Right renal cortex interstitium (tissue), 3 donors: ENCODE measurements around the gene FMNL2. TPM values are rescaled to one million over a fixed set of nuclear protein-coding genes. Genes with fewer than 3 reads are reported as not detected.

Source experiments
- DNase-seq, 3 donors: peaks; one replicate each; pipeline ENCODE4 v3.0.0-alpha.2; 2013; ENCODE audit warnings: low read depth in 3 of 3, low spot score in 2 of 3
- polyA plus RNA-seq, 3 donors: library from polyadenylated mRNA; unstranded; fragments of 120-200 nt; gene quantifications; one replicate each; pipeline ENCODE4 v1.2.1, GENCODE V29; 2013; ENCODE audit not compliant: insufficient read length in 3 of 3

The FMNL2 gene
- polyA plus RNA-seq, 3 donors, result 83.8 to 107 (median 98.2) TPM

DNA sequence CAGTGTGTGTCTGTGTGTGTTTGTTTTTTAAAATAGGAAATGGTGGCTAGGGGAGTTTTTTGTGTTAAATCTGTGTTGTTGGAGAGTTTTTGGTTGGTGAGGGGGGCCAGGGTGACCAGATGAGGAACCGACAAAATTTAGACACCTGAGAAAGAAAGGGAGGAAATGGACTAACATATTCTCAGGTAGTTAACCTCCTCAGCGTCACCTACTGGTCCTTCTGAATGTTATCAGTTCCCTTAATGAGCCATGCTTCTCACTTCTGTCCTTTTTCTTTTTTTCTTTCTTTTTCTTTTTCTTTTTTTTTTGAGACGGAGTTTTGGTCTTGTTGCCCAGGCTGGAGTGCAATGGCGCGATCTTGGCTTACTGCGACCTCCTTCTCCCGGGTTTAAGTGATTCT is 107.0 kb downstream of the FMNL2 start:
- no peak for DNase-seq

DNA sequence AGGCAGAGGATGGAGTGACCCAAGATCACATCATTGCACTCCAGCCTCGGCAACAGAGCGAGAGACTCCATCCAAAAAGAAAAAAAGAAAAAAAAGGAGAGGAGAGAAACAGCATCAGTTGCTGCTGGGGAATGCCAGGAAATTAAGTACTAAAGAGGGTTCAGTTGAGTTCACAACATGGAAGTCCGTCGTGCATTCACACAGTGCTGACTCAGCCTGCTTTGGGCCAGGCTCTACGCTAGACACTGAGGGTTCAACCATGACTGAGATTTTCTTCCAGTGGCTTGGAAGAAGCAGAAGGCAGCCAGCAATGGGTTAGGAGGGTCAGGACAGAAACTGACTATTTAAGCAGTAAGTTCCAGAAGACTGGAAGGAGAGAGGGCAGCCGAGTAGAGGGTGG is 108.8 kb downstream of the FMNL2 start:
- DNase-seq, result no peak

DNA sequence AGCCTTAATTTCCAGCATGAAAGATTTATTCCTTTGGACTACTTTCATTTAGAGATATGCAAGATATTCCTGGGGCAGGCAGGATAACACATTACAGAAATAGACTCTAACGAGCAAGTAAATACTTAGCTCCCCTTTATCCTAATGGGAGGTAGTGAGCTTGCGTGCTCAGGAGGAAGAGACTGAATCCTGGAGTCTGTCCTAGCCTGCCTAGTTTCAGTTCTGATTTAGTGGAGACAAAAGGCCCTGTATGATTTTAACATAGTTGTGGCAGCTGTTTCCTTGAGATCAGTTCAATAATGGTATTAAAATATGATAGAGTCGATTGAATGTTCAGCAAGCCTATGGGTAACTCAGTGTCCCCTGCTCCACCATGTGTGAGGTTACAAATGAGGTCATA is 109.5 kb downstream of the FMNL2 start:
- DNase-seq, result no peak

DNA sequence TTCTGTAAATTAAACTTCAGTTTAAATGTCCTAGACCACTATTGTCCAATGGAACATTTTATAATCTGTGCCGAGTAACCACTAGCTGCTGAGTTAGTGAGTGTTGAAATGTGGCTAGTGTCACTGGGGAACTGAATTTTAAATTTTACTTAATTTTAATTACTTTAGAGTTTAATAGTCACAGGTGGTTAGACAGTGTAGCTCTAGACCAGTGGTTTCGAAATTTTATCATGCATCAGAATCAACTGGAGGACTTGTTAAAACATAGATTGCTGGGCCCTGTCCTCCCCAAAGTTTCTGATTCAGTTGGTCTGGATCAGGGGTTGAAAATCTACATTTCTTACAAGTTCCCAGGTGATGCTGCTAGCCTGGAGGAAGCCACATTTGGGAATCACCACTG is 110.4 kb downstream of the FMNL2 start:
- no peak for DNase-seq

DNA sequence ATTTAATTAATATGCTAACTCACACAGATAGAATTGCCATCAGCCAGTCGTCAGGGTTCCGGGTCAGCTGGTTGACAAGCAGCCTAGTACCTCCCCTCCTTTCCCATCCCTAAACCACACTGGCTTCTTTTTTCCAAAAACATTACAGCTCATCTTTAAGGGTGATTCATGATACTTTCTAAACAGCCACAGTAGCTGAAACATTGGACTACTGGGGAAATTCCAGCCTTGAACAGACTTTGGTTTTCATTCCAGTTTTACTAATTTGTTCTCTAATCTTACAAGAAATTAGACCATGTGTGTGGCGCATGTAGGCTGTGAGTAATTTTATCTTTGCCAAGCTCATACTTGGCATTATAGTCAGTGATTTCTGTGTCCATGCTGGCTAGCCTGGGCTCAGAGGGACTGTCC is 110.8 kb downstream of the FMNL2 start:
- no peak for DNase-seq

DNA sequence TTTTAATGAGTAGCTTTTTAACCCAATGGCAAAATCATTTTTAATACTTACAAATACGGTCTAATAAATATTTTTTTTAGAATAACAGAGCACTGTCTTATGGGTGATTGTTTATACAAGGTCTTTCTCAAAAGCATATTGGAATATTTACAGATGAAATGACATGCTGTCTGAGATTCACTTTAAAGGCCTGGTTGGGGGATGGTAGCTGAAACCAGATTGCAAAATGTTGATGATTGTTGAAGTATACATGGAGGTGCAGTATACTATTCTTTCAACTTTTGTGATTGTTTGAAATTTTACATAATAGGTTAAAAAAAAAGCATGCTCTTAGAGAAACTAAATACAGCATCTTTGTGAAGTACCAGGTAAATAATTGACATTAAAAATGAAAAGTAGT is 111.2 kb downstream of the FMNL2 start:
- DNase-seq, result no peak

DNA sequence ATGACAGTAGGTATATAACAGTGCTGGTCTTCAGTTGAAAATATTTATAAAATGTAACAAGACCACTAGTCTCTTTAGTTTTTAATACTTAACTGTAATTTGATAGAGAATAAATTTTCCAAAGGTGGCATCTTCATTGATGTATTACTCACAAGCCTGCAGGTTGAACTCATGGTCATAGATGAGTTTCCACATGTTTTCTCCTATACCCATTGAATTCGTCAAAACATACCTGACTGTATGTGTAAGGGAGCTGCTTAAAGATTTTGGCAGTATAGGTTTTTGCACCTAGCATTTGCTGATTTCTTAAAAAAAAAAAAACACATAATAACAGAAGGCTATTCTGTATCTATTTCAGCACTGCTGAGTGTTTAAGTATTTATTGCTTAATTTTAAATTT is 112.9 kb downstream of the FMNL2 start:
- no peak for DNase-seq

DNA sequence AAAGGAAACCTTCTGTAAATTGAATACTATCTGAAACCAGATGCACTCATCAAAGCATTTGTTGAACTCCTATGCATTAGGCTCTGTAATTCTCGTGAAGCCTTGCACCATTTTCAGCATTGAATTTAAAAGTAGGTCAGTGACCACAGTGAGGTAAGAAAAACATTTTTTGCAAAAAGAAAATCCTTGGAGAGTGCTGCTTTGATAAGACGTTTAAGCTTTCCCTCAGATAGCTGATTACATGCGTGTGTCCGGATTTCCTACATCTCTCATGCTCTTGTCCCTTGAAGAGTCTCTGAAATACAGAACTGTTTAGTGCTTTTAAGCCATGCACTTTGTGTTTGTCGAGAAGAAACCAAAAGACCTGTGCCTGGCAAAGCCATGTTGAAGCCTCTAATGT is 113.6 kb downstream of the FMNL2 start:
- no peak for DNase-seq

DNA sequence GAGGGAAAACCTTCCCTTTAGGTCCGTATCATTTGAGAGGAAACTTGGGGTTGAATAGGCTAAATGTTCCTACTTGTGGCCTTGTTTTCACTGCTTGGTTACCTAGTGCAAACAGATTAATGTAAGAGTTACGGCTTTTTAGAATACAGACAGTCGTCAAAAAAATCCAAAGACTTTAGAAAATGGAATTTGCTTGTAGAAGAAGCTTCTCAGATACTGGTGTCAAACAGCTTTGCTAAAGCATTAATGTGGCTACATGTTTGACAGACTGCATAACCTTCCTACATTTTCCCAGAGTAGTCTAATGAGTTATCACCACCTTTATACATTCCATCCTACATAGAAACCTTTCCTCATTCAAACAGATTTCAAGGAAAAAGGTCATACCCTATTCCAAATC is 114.6 kb downstream of the FMNL2 start:
- no peak for DNase-seq

DNA sequence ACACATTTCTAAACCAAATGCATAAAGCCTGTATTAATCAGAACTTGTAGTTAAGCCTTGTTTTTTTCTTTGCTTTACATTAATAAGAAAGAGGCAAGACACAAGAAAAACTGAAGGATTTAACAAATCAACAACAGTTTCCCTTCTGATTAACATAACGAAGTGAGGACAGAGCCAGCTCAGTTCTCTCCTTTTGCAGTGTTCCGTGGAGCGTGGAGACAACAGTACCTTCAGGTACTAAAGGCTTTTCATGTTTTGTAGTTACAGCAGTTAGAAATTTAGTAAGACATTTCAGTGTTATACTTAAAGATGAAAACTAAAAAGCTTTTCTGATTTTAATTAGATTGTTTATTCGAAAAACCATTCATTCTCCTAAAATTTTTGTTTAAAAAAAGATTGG is 115.2 kb downstream of the FMNL2 start:
- no peak for DNase-seq

DNA sequence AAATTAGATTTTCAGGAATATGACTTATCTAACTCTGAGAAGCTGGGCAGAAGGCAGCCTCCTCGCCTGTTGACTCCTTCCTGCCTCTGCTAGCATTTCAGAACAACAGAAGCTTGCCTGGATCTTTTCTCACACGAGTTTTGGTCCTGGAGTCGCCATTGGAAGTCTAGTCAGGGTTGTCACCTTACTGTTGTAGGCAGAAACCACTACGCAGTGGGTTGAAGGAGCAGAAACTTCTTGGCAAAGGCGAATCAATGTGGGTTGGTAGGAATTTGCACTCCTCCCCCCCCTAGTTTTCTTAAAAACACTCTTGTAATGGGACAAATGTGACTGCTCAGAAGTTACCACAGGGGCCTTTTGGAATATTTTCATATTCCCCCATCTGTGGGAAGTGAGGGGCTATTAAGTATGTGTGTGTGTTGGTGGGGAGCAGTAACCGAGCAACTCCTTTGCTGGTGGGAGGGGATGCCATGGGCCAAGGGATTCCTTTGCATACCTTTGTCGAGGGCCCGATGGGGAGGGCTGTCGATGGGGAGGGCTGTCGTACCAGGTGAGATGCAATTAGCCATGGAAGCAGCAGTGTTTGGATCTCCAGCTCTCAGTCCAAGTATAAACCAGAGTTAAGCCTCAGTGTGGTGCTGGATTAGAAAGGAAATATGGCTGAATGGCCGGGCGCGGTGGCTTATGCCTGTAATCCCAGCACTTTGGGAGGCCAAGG is 117.4 kb downstream of the FMNL2 start:
- no peak for DNase-seq

DNA sequence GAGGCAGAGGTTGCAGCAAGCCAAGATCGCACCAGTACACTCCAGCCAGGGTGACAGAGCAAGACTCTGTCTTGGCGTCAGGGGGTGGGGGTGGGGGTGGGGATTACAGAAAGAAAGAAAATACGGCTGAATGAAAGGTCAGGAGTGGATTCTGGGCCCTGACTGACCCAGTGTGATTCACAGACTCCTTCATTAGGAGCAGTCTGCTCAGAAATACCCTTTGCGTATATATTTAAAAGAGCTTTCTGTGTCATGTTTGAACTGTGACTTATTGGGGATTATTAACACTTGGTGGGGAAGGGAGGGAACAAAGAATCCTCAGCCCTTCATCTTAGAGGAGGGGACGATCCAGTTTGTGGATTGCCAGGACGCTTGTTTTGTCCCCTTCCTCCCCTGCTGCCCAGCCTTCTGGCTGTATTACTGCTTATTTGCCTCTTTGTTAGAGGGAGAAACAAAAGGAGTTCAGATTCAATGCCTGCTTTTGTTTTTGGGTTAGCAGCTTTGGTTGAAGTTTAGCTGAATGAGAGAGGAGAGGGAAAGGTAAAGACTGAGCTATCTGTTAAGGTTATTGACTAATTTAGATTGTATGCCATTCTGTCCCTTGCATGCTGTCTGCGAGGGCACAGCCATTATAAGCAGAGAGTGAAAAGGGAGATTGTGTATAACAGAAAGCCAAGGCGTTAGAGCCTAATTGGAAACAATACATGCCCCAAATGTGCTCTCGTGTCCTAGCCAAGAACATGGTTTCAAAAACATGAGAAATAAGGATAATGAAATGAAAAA is 118.3 kb downstream of the FMNL2 start:
- DNase-seq, result no peak

DNA sequence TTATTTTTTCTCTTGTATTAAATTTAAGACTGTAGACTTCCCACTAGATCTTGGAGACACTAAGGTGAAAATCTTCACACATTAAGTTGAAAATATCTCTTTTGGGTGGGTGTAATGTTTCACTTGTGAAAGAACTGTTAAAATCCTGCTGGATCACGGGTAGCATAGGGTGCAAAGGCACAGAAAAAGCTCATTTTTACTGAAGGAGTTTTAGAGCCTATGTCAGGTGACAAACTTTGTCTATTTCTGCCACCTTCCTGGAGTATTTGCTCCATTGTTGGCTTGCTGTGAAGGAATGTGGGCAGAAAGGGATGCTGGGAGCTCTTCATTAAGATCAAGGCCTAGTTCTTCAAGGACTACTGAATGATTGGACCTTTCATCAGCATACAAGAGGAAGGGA is 119.4 kb downstream of the FMNL2 start:
- no peak for DNase-seq

DNA sequence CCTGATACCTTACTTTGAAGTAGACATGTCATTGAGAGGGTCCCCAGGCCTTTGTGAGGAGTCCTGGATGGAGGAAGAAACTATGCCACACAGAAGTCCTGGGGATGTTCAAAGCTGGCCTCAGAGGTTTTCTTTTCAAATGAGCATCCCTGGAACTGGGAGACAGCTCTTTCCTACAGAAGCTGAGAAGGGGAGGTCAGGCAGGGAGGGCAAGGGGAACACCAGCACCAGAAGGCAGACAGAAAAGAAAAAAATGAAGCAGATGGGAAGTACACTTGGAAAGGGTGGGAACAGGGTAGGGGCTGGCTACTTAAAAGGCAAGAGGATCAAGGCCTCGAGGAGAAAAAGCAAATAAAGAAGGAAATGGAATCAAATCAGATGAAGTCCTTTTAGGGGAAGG is 120.0 kb downstream of the FMNL2 start:
- no peak for DNase-seq

DNA sequence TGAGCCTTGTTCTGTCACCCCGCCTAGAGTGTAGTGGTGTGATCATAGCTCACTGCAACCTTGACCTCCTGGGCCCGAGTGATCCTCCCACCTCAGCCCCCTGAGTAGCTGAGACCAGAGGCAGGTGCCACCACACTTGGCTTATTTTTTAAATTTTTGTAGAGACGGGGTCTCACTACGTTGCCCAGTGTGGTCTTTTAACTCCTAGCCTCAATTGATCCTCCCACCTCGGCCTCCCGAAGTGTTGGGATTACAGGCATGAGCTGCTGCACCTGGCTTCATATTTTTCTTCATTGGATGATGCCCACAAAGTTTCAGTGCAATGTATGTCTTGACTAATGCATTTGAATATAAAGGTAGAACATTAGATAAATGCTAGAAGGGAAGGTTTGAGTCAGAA is 120.8 kb downstream of the FMNL2 start:
- DNase-seq, result no peak

DNA sequence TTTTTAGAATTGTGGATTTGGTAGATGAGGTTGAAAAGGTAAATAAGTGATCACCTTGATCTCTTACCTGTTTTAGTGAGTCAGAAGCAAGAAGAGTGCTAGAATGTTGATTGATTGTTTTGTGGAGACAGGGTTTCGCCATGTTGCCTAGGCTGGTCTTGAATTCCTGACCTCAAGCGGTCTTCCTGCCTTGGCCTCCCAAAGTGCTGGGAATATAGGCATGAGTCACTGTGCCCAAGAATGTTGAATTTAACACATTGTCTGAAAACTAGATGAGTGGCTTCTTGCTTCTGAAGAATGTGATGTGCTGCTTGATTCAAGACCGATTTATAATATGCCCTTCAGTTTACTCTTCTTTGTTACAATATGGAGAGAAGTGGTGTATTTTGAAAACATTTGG is 121.3 kb downstream of the FMNL2 start:
- no peak for DNase-seq

DNA sequence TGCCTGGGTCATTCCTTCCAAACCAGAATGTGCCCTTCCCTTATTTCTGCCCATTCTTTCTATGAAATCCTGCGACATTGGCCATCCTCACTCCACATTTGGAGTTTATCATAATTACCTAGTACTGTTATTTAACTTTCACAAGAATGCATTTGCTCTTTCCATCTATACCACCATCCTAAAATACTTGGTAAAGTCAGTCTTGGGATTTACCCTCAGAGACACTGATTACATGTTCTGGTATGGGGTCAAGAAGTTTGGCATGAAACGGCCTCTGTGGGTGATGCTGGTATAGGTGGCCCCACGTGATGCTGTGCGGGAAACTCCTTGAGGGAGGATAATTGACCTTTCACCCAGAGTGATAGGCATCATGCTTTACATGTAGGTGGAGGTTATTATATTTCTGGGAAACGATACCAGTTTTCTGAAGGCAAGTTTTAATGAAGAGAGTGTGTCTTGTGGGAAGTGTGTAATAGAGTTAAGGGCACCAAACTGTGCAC is 123.5 kb downstream of the FMNL2 start:
- no peak for DNase-seq

DNA sequence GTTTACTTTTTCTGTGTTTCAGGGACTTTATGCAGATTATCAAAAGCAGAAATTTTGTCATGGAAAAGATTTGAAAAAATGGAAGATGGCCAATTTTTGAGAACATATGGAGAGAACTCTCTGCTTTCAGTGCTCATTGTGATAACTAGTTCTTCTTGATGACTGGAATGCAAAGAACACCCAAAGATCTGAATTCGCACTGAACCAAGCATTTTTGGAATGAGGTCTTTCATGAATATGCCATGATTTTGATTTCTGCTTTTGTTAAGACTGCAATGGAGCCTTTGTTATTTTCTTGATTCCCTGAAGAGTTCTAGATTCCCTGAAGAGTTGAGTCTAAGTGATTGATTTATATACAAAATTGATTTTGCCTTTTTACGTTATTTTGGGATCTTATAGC is 124.1 kb downstream of the FMNL2 start:
- no peak for DNase-seq

DNA sequence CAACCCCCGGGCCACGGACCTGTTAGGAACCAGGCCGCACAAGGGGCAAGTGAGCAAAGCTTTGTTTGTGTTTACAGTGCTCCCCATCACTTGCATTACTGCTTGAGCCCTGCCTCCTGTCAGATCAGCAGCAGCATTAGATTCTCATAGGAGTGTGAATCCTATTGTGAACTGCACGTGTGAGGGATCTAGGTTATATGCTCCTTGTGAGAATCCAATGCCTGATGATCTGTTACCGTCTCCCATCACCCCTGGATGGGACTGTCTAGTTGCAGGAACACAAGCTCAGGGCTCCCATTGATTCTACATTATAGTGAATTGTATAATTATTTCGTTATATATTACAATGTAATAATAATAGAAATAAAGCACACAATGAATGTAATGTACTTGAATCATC is 125.6 kb downstream of the FMNL2 start:
- DNase-seq, result no peak

DNA sequence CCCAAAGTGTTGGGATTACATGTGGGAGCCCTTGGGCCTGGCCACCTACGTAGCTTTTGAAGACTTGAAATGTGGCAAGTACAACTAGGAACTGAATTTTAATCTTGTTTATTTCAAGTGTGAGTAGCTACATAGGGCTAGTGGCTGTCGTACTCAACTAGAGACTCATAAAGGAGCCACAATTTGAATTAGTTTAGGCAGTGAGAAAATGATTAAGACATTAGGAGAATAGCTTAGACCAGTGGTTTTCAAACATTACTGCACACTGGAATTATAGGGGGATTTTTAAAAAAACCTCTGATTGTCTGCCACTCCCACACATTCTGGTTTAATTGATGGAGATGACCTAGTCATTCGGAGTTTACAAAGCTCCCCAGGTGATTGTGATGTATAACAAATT is 127.1 kb downstream of the FMNL2 start:
- DNase-seq, result no peak

DNA sequence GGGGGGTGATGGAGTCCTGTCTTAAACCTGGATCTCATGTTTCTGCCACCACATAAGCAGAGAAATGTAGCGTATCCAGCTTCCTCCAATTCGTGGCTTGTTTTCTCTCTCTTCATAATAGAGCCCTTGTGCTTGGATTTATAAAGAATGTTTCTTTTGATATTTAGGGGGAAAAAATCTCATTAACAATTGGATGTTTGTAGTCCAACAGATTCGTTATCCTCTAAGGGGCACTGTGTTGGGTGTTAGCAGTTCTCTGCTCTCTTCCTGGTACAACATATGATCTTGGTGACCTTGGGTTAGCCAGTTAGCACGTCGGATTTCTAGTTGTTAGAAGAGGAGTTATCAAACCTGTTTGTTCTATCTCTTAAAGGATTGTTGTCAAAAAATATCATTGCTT is 127.8 kb downstream of the FMNL2 start:
- DNase-seq, result no peak

DNA sequence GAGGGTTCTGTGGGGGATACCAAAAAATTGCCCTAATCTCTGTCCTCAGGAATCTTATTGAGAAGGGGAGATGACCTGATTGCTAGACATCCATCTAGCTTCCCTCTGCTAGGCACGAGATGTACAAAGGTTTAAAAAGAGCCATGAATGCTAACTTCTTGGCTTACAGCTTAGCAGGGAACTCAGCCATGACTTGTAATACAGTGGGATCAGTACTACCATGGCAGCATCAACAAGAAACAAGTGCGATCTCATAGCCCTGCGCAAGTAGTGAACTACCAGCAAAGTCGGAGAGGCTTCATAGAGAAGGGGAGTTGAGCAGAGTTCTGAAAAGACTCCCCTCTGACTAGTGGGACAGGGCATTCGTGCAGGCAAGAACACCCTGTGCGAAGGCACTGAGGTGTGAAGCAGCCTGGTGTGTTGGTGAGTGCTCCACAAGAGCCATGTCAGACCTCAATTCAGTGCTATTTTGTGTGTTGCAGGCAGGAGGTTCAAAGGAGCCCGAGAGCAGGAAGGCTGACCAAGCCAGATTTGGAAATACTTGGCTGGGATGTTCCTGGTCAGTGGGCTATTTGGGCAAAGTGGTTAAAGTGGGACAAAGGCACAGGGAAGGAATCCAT is 130.0 kb downstream of the FMNL2 start:
- no peak for DNase-seq
